GM12878 (cell line): ENCODE measurements around the gene USP15. TPM values are rescaled to one million over a fixed set of nuclear protein-coding genes. Genes with fewer than 3 reads are reported as not detected.

Experiments used
- ATAC-seq: fragments of 200-7000 bp; cut with Tn5 transposase; 3 replicates; pipeline ENCODE4 v1.9.1; 2020; ENCODE audit warnings: mild to moderate bottlenecking, moderate library complexity
- BruUV-seq: library from RNA; stranded (reverse); fragments of 400-500 nt; replicated peaks from 2 replicates; lab custom pipeline; 2021; lab: Mats Ljungman, UMichigan
- CTCF ChIA-PET: fragments of 300-600 bp; sonication (Branson Sonifier 250); formaldehyde crosslinking; extraction: SDS; loops from one replicate; lab custom pipeline; 2021; ENCODE audit warnings: inconsistent platforms; lab: Yijun Ruan, JAX
- POLR2A ChIA-PET: fragments of 350-600 bp; formaldehyde crosslinking; extraction: SDS; loops from one replicate; lab custom pipeline; 2021; ENCODE audit warnings: inconsistent platforms; lab: Charles Lee
- RAD21 ChIA-PET: fragments of 300-600 bp; sonication (Branson Sonifier 250); formaldehyde crosslinking; loops from one replicate; lab custom pipeline; 2023; ENCODE audit warnings: antibody characterized with exemption; ENCODE audit not compliant: unreplicated experiment; lab: Charles Lee
- SMC1A ChIA-PET: fragments of 300-600 bp; sonication (Branson Sonifier 250); formaldehyde crosslinking; loops from one replicate; lab custom pipeline; 2023; ENCODE audit not compliant: unreplicated experiment, uncharacterized antibody; lab: Charles Lee
- DNase-seq: peaks from one replicate; pipeline ENCODE4 v3.0.0-alpha.2; 2011; ENCODE audit warnings: low read depth, low spot score
- FAIRE-seq: peaks from 3 replicates; lab custom pipeline; 2011; peaks lifted over from hg19 to GRCh38; lab: Jason Lieb, UNC
- H2AFZ ChIP-seq: 2 replicates; pipeline ENCODE4 v1.6.0; 2011; ENCODE audit warnings: low read depth, low read length, control low read depth; ENCODE audit not compliant: control insufficient read depth
- H3K27ac ChIP-seq: 2 replicates; pipeline ENCODE4 v1.5.1; 2011; ENCODE audit warnings: control low read depth; ENCODE audit not compliant: control insufficient read depth, insufficient read depth
- H3K27me3 ChIP-seq, 2 experiments: replicated peaks in 1 of 2; 2 replicates each; pipeline versions ENCODE4 v1.6.0 to v1.6.1; 2011; ENCODE audit warnings: low read length in 1 of 2; ENCODE audit not compliant: control insufficient read depth in 2 of 2, insufficient read depth in 2 of 2
- H3K36me3 ChIP-seq, 2 experiments: 2 replicates each; pipeline ENCODE4 v1.5.1; 2011; ENCODE audit warnings: low read length in 1 of 2; ENCODE audit not compliant: control insufficient read depth in 2 of 2, insufficient read depth in 2 of 2
- H3K4me1 ChIP-seq: 2 replicates; pipeline ENCODE4 v1.6.1; 2011; ENCODE audit warnings: mild to moderate bottlenecking, low read length, moderate library complexity, mixed read lengths; ENCODE audit not compliant: control insufficient read depth, insufficient read depth
- H3K4me2 ChIP-seq: 2 replicates; pipeline ENCODE4 v1.6.0; 2011; ENCODE audit warnings: control low read depth; ENCODE audit not compliant: control insufficient read depth, insufficient read depth
- H3K4me3 ChIP-seq: fragments of 200-600 bp; sonication (generic); 2 replicates; pipeline ENCODE4 v1.5.1; 2016
- H3K79me2 ChIP-seq: 2 replicates; pipeline ENCODE4 v1.6.0; 2011; ENCODE audit warnings: low read length; ENCODE audit not compliant: control insufficient read depth, insufficient read depth
- H3K9ac ChIP-seq: 2 replicates; pipeline ENCODE4 v1.8.0; 2011; ENCODE audit warnings: low read length, control low read depth, mixed read lengths; ENCODE audit not compliant: control insufficient read depth, insufficient read depth
- H3K9me3 ChIP-seq: replicated peaks from 3 replicates; pipeline ENCODE4 v1.5.1; 2011; ENCODE audit warnings: mild to moderate bottlenecking, low read length; ENCODE audit not compliant: control insufficient read depth, insufficient read depth
- H4K20me1 ChIP-seq: 2 replicates; pipeline ENCODE4 v1.6.0; 2011; ENCODE audit not compliant: control insufficient read depth, insufficient read depth
- CHD2 ChIP-seq: IDR thresholded peaks from 2 replicates; pipeline ENCODE4 v1.6.1; 2011; ENCODE audit warnings: low read depth, low read length, improper control_type of control experiment, borderline replicate concordance
- EP300 ChIP-seq, 2 experiments: fragments of 150-350 bp in 1 of 2; IDR thresholded peaks; 2 replicates each; pipeline ENCODE4 v1.6.1; 2011 to 2012; ENCODE audit warnings: low read depth in 2 of 2, low read length in 2 of 2, borderline replicate concordance in 1 of 2, improper control_type of control experiment in 1 of 2, inconsistent platforms in 1 of 2; ENCODE audit not compliant: control insufficient read depth in 1 of 2
- HDAC2 ChIP-seq: fragments of 200-600 bp; sonication (generic); IDR thresholded peaks from 2 replicates; pipeline ENCODE4 v1.6.1; 2017
- IKZF2 ChIP-seq, 2 experiments: fragments of 450-650 bp; IDR thresholded peaks; 2 replicates each; pipeline ENCODE4 v1.6.1; 2017; ENCODE audit warnings: mild to moderate bottlenecking in 2 of 2, moderate library complexity in 2 of 2
- JUND ChIP-seq: IDR thresholded peaks from 2 replicates; pipeline ENCODE4 v1.6.1; 2012; ENCODE audit warnings: low read depth, mild to moderate bottlenecking, low read length, improper control_type of control experiment, moderate library complexity
- KDM1A ChIP-seq: fragments of 200-600 bp; sonication (generic); IDR thresholded peaks from 2 replicates; pipeline ENCODE4 v1.6.1; 2016; ENCODE audit warnings: borderline replicate concordance
- MAX ChIP-seq: IDR thresholded peaks from 2 replicates; pipeline ENCODE4 v1.6.1; 2012; ENCODE audit warnings: low read depth, low read length, improper control_type of control experiment
- MTA2 ChIP-seq: fragments of 450-650 bp; IDR thresholded peaks from 2 replicates; pipeline ENCODE4 v1.6.1; 2016; ENCODE audit warnings: low read depth, mild to moderate bottlenecking, moderate library complexity
- RCOR1 ChIP-seq: conservative IDR thresholded peaks from 2 replicates; pipeline ENCODE4 v1.6.1; 2012; ENCODE audit warnings: low read depth, low read length, improper control_type of control experiment
- SMARCA5 ChIP-seq: fragments of 450-650 bp; IDR thresholded peaks from 2 replicates; pipeline ENCODE4 v1.6.1; 2017; ENCODE audit warnings: mild to moderate bottlenecking
- STAT1 ChIP-seq: fragments of 450-650 bp; conservative IDR thresholded peaks from 2 replicates; pipeline ENCODE4 v1.6.1; 2014; ENCODE audit warnings: antibody characterized with exemption, mild to moderate bottlenecking
- SUPT20H ChIP-seq: IDR thresholded peaks from 2 replicates; pipeline ENCODE4 v1.6.1; 2011; ENCODE audit warnings: low read depth, mild to moderate bottlenecking, low read length, moderate library complexity, borderline replicate concordance; ENCODE audit not compliant: control insufficient read depth
- SUZ12 ChIP-seq: fragments of 200-600 bp; sonication (generic); IDR thresholded peaks from one replicate; pipeline ENCODE4 v1.6.1; 2018; ENCODE audit warnings: antibody characterized with exemption, mild to moderate bottlenecking; ENCODE audit not compliant: unreplicated experiment
- YY1 ChIP-seq: IDR thresholded peaks from 2 replicates; pipeline ENCODE4 v1.6.1; 2011; ENCODE audit warnings: low read depth, mild to moderate bottlenecking, low read length
- ZBTB4 ChIP-seq: fragments of 450-650 bp; formaldehyde crosslinking; IDR thresholded peaks from 2 replicates; pipeline ENCODE4 v1.4.0; 2022; ENCODE audit warnings: mild to moderate bottlenecking, moderate library complexity
- ZNF687 ChIP-seq: fragments of 450-650 bp; IDR thresholded peaks from 2 replicates; pipeline ENCODE4 v1.6.1; 2017; ENCODE audit warnings: mild to moderate bottlenecking, moderate library complexity
- WGBS: methylation state at CpG from one replicate; pipeline ENCODE4 v1.1.6; 2016; ENCODE audit warnings: low lambda C conversion rate; ENCODE audit not compliant: insufficient replicate concordance, insufficient coverage; ENCODE audit errors: missing lambda C conversion rate; 5-methylcytosine and 5-hydroxymethylcytosine counted together
- in situ Hi-C: fragments of 300-500 bp; cut with MboI; formaldehyde crosslinking; loops from 9 replicates; pipeline ENCODE4 v1.14.3; 2018; ENCODE audit warnings: mixed read lengths
- intact Hi-C: fragments of 100-400 bp; cut with micrococcal nuclease; formaldehyde crosslinking; loops from one replicate; pipeline ENCODE4 v1.14.2; 2022; ENCODE audit not compliant: unreplicated experiment
- polyA plus RNA-seq, 11 experiments: library from polyadenylated mRNA; depleted of rRNA in 4 of 11; unstranded in 6 of 11; stranded (reverse) in 5 of 11; fragments of >200 nt; fragmentation: Nextera tagmentation in 4 of 11; fragmentation: Illumina TruSeq in 1 of 11; extraction: Ambion mirVana in 4 of 11; extraction: Trizol in 1 of 11; gene quantifications; 1 replicate in 1 of 11; 2 replicates in 10 of 11; pipeline versions ENCODE4 v1.2.1 to v1.2.3, GENCODE V29; 2011 to 2016; ENCODE audit warnings: inconsistent platforms in 2 of 11, missing spikeins in 2 of 11, low read depth in 1 of 11
- total RNA-seq, 4 experiments: library from RNA; depleted of rRNA in 3 of 4; stranded (reverse); fragments of >200 nt in 3 of 4; fragmentation: Illumina TruSeq in 1 of 4; extraction: Trizol in 1 of 4; gene quantifications; 2 replicates each; pipeline versions ENCODE4 v1.2.1 to v1.2.3, GENCODE V29; 2013 to 2021

Gene USP15
- total and polyA plus RNA-seq, 10 of the 15 experiments (the other 5 are each of a cell fraction or from before 2014, with no cell fraction given) = 57.6 to 101 (median 90.2) TPM

GRCh38 chr12:62230652-62231051 lies 29.6 kb upstream of the USP15 start:
- ATAC-seq = no peak
- POLR2A ChIA-PET = no interaction called here
- intact Hi-C loops = no loop called here
- H3K4me2 ChIP-seq = no peak overlapping the region
- no peaks in the 10 kb centered on the region for H3K4me1 ChIP-seq
- no peaks in the 10 kb centered on the region for H3K9me3 ChIP-seq
- no peaks in the 10 kb centered on the region for H4K20me1 ChIP-seq
- no peak overlapping the region for H2AFZ ChIP-seq
- no peak for TF ChIP-seq RCOR1
- TF ChIP-seq IKZF2 (IDR thresholded peaks at IDR 0.05) = no peak
- TF ChIP-seq SUPT20H = no peak
- TF ChIP-seq YY1 = no peak
- TF ChIP-seq ZBTB4 (CRISPR knock-in tag) = no peak
- no peak for TF ChIP-seq EP300 (IDR thresholded peaks at IDR 0.05; ENCODE audit: borderline replicate concordance in 1 of 2, control insufficient read depth in 1 of 2, low read depth in 2 of 2, low read length in 2 of 2)
- TF ChIP-seq MAX = no peak
- TF ChIP-seq SMARCA5 = no peak
- TF ChIP-seq HDAC2 = no peak
- no peak for TF ChIP-seq MTA2
- no peak for TF ChIP-seq SUZ12
- TF ChIP-seq KDM1A = no peak
- no peak for TF ChIP-seq JUND
- no peak for TF ChIP-seq STAT1
- TF ChIP-seq CHD2 = no peak
- TF ChIP-seq ZNF687 = no peak
- no peak overlapping the region for H3K9ac ChIP-seq
- FAIRE-seq = no peak
- H3K4me3 ChIP-seq = no peak overlapping the region
- BruUV-seq = no TSS peak
- 50% methylated on average over 2 of the region's 2 CpGs for WGBS
- no peak overlapping the region for H3K27ac ChIP-seq
- no peaks in the 10 kb centered on the region for H3K27me3 ChIP-seq
- no peaks in the 10 kb centered on the region for H3K79me2 ChIP-seq
- CTCF ChIA-PET = no interaction called here
- DNase-seq = no peak
- SMC1A ChIA-PET = no interaction called here
- RAD21 ChIA-PET = no interaction called here
- in situ Hi-C loops = no loop called here
- H3K36me3 ChIP-seq = no peaks in the 10 kb centered on the region
